A375 (cell line): Measurements from ENCODE around the gene SYCE1L. TPM values are rescaled to one million over a fixed set of nuclear protein-coding genes. Genes with fewer than 3 reads are reported as not detected.

Experiments
- total RNA-seq: library from RNA; depleted of rRNA; stranded (reverse); fragments of >200 nt; shearing (Covaris generic); gene quantifications from 2 replicates; pipeline ENCODE4 v1.2.3, GENCODE V29; 2014; rRNA removed

Gene SYCE1L, protein sequence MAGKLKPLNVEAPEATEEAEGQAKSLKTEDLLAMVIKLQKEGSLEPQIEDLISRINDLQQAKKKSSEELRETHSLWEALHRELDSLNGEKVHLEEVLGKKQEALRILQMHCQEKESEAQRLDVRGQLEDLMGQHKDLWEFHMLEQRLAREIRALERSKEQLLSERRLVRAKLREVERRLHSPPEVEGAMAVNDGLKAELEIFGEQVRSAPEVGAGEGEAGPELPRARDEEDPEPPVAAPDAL
- total RNA-seq = 1.3 and 3.3 TPM in 2 replicates

GRCh38 chr16:77199211-77199610 is at the start of gene SYCE1L:
TSS of gene SYCE1L (plus strand) at chr16:77199408. CDS start at chr16:77199452, 44 bp downstream.

DNA sequence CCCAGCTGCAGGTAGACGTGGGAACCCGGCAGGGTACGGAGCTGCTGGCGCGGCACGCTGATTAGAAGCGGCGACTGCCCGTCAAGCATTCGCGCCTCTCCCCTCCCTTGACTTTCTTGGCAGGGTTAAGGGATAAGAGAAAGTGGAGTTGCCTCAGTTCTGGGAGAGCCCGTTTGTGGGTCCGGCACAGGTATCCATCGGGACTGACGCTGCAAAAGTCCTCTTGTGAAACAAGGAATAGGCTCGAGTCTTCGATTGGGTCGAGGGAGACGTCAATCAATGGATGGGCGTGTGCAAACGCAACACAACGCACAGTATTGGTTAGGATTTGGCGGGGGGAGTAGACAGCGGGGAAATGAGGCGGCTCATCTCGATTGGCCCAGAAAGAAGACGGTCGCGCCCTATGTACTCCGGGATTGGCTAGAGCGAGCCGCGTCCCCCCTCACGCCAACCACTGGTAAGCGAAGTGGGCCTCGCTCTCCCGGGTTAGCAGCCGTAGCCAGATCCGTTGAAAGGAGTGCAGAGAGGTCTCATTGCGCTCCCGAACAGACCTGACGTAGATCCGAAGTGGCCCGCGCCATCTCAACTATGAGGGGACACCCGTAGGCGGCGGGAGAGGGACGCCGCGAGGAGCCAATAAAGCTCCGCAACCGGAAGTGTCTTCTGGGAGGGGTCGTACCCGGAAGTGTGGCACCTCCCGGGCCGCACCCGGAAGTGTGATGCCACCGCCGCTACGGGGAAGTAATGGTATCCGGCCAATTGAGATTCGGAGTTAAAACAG is 8.5 kb upstream of the SYCE1L start, which contains the start of gene MON1B:
Gene MON1B (plus strand): TSS at position 713 of the 781 bp plus-strand sequence. CDS start 296 bp downstream, outside the sequence.

Other genes starting within 250 kb of the SYCE1L start
- 14.4 and 17.0 TPM in 2 replicates for gene MON1B, start 8.2 kb upstream of the SYCE1L start, total RNA-seq
- 0.04 and 0.13 TPM in 2 replicates for gene ADAMTS18, start 235.6 kb downstream of the SYCE1L start, total RNA-seq